ENCODE data around the gene SLC20A1. TPM values are rescaled to one million over a fixed set of nuclear protein-coding genes. Genes with fewer than 3 reads are reported as not detected.

SLC20A1 gene
- total RNA-seq, 1 donor from 2014 or later, result 36.6 TPM

DNA sequence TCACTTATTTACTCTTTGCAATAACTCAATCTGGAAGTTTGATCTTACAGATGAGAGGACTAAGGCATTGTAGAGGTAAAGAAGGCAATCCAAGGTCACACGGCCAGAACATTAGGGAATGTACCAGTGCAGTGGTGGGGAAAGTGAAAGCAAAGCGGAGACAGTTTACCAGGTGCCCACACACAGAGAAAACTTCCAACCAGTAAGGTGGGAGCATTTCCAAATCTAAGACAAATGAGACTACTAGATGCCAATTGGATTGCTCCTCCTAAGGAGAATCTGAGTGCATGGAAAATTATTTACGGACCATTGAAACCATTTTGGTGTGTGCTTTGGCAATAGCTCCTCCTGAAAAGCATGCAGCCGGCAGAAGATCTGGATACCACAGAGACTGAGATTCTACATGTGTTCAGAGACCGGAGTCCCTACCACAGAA lies 34.9 kb downstream of the SLC20A1 start:
- Histone ChIP-seq H3K4me1 (no peaks in the 10 kb centered on the region), H3K4me3 (no peak overlapping the region), H3K36me3 (no peaks in the 10 kb centered on the region), H3K27me3 (no peaks in the 10 kb centered on the region), H3K9me3 (no peaks in the 10 kb centered on the region), H3K27ac (no peak overlapping the region)
- TF ChIP-seq POLR2AphosphoS5 (IDR thresholded peaks at IDR 0.05; ENCODE audit: insufficient read depth in 1 of 2, low read depth in 1 of 2) (no peak), POLR2A (IDR thresholded peaks at IDR 0.05) (no peak)
- TF ChIP-seq, protein P1, sequence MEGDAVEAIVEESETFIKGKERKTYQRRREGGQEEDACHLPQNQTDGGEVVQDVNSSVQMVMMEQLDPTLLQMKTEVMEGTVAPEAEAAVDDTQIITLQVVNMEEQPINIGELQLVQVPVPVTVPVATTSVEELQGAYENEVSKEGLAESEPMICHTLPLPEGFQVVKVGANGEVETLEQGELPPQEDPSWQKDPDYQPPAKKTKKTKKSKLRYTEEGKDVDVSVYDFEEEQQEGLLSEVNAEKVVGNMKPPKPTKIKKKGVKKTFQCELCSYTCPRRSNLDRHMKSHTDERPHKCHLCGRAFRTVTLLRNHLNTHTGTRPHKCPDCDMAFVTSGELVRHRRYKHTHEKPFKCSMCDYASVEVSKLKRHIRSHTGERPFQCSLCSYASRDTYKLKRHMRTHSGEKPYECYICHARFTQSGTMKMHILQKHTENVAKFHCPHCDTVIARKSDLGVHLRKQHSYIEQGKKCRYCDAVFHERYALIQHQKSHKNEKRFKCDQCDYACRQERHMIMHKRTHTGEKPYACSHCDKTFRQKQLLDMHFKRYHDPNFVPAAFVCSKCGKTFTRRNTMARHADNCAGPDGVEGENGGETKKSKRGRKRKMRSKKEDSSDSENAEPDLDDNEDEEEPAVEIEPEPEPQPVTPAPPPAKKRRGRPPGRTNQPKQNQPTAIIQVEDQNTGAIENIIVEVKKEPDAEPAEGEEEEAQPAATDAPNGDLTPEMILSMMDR (IDR thresholded peaks at IDR 0.05), result no peak
- no peak for DNase-seq (ENCODE audit: extremely low spot score in 2 of 2)
- intact Hi-C loops (cut with DNase I), result no loop called here

DNA sequence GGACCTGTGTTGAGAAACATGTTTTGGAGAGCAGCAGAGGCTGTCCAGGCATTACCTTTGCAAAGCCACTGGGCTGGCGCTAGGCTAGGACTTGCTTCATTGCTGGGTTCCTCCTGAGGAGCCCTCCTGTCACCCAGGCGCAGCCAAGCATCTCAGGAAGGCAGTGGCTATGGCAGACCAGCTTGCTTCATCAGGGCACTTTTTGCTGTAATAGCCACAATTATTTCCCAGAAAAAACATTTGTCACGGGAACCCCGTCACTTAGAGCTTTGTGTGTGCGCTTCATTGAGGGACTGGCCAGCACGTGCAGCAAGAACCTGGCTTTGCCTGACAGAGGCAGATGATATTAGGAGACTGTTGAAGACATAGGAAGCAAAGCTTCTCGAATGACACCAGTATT lies 36.4 kb downstream of the SLC20A1 start:
- no peak for DNase-seq (ENCODE audit: extremely low spot score in 2 of 2)
- H3K27ac ChIP-seq, result no peak overlapping the region
- H3K9me3 ChIP-seq, result no peaks in the 10 kb centered on the region
- H3K4me3 ChIP-seq, result no peak overlapping the region
- intact Hi-C loops (cut with DNase I), result no loop called here
- no peaks in the 10 kb centered on the region for H3K4me1 ChIP-seq
- TF ChIP-seq POLR2AphosphoS5 (IDR thresholded peaks at IDR 0.05; ENCODE audit: insufficient read depth in 1 of 2, low read depth in 1 of 2) (no peak), POLR2A (IDR thresholded peaks at IDR 0.05) (no peak)
- TF ChIP-seq, protein P1 (IDR thresholded peaks at IDR 0.05), result no peak
- no peaks in the 10 kb centered on the region for H3K27me3 ChIP-seq
- no peaks in the 10 kb centered on the region for H3K36me3 ChIP-seq

DNA sequence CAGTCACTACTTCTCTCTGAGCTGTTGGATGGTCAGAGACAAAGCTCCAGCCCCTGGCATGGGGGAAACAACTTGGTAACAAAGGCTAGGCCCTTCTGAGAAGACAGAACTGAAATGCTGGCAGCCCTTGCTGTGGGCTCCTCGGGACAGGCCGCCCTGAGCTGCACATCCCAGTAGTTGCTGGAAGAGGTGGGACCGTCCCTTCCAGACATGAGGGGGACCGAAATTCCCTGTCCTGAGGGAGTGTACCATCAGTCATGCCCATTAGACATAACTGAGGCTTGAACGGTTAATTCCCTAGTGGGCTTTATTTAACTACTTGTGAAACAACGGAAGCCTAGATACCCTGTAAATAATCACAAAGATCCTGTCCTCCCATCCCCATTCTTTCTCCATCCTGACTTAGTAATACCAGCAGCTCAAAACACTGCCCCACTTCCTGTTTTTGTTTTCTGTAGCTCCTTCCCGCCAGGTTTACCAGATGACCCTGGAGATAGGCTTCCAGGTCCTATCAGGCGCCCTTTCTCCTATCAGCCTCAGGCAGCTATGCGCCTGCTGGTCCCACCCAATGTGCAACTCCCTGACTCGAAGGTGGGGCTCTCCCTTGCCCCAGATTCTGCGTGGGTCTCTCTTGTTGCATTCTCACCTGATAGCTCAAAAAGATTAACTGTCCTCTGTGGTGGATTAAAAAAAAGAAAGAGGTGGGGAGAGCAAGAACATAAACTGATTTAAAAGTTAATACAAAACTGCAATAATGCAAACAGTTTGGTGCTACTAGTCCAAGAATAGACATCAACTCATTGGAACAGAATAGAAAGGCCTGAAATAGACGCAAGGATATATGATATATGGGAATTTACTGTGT lies 38.0 kb downstream of the SLC20A1 start:
- H3K4me1 ChIP-seq, result no peaks in the 10 kb centered on the region
- TF ChIP-seq, protein P1 (IDR thresholded peaks at IDR 0.05), result no peak
- TF ChIP-seq POLR2AphosphoS5 (IDR thresholded peaks at IDR 0.05; ENCODE audit: insufficient read depth in 1 of 2, low read depth in 1 of 2), result no peak
- no peak for TF ChIP-seq POLR2A (IDR thresholded peaks at IDR 0.05)
- no peak for DNase-seq (ENCODE audit: extremely low spot score in 2 of 2)

DNA sequence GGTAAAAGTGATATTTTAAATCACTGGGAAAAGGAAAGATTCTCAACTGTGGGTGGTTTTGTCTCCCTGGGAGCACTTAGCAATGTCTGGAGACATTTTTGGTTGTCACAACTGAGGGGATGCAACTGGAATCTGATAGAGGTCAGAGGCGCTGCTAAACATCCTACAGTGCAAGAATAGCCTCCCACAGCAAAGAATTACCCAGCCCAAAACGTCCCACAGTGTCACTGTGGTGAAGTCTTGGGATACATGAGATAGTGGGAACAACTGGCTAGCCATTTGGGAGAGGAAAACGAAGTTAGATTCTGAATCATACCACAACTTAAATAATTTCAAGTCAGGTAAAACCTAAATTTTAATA lies 38.7 kb downstream of the SLC20A1 start:
- intact Hi-C loops (cut with DNase I), result no loop called here
- no peak overlapping the region for H3K27ac ChIP-seq
- TF ChIP-seq, protein P1 (IDR thresholded peaks at IDR 0.05), result no peak
- no peak for TF ChIP-seq POLR2AphosphoS5 (IDR thresholded peaks at IDR 0.05; ENCODE audit: insufficient read depth in 1 of 2, low read depth in 1 of 2)
- no peak for TF ChIP-seq POLR2A (IDR thresholded peaks at IDR 0.05)
- H3K4me3 ChIP-seq, result no peak overlapping the region
- DNase-seq (ENCODE audit: extremely low spot score in 2 of 2), result no peak
- H3K27me3 ChIP-seq, result no peaks in the 10 kb centered on the region
- no peaks in the 10 kb centered on the region for H3K36me3 ChIP-seq
- no peaks in the 10 kb centered on the region for H3K9me3 ChIP-seq
- no peaks in the 10 kb centered on the region for H3K4me1 ChIP-seq

More for the DNA sequence above, 38.0 kb downstream of the SLC20A1 start:
- Histone ChIP-seq H3K4me3 (no peak overlapping the region), H3K9me3 (no peaks in the 10 kb centered on the region), H3K36me3 (no peaks in the 10 kb centered on the region), H3K27ac (no peak overlapping the region), H3K27me3 (no peaks in the 10 kb centered on the region)
- intact Hi-C loops (cut with DNase I), result no loop called here

DNA sequence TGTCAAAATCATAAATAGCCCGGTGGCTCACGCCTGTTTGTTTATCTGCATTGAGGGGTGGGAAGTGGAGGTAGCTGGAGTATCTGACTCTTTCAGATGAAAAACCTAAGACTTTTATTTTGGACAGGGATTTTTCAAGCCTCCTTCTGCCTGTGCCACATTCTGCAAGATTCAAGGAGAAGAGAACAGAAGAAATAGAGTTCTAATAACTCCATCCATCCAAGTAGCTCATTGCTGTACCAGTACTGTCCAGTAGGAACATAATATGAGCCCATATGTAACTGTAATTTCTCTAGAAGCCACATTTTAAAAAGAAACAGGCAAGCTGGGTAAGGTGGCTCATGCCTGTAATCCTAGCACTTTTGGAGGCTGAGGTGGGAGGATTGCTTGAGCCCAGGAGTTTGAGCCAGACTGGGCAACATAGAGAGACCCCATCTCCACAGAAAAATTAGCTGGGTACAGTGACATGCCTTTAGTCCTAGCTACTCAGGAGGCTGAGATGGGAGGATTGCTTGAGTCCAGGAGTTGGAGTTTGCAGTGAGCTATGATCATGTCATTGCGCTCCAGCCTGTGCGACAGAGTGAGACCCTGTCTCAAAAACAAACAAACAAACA lies 39.6 kb downstream of the SLC20A1 start:
- intact Hi-C loops (cut with DNase I), result no loop called here
- no peak for DNase-seq (ENCODE audit: extremely low spot score in 2 of 2)
- no peak overlapping the region for H3K4me3 ChIP-seq
- no peaks in the 10 kb centered on the region for H3K36me3 ChIP-seq
- no peak overlapping the region for H3K27ac ChIP-seq
- H3K9me3 ChIP-seq, result no peaks in the 10 kb centered on the region
- no peaks in the 10 kb centered on the region for H3K4me1 ChIP-seq
- H3K27me3 ChIP-seq, result no peaks in the 10 kb centered on the region
- TF ChIP-seq POLR2A (IDR thresholded peaks at IDR 0.05) (no peak), POLR2AphosphoS5 (IDR thresholded peaks at IDR 0.05; ENCODE audit: insufficient read depth in 1 of 2, low read depth in 1 of 2) (no peak)
- TF ChIP-seq, protein P1 (IDR thresholded peaks at IDR 0.05), result no peak

Measured in vagina (tissue), 2 donors.